HG03139 (cell line): ENCODE results near the gene NFU1.
"Not testable (repeated sequence)": the region's sequence is repeated elsewhere in the genome, so short reads cannot be mapped to it uniquely, and the experiment has no call there.

Source experiments
- ATAC-seq: cut with Tn5 transposase; IDR thresholded peaks from one replicate; pipeline ENCODE4 v1.9.1; 2021; ENCODE audit not compliant: unreplicated experiment

The NFU1 gene

DNA sequence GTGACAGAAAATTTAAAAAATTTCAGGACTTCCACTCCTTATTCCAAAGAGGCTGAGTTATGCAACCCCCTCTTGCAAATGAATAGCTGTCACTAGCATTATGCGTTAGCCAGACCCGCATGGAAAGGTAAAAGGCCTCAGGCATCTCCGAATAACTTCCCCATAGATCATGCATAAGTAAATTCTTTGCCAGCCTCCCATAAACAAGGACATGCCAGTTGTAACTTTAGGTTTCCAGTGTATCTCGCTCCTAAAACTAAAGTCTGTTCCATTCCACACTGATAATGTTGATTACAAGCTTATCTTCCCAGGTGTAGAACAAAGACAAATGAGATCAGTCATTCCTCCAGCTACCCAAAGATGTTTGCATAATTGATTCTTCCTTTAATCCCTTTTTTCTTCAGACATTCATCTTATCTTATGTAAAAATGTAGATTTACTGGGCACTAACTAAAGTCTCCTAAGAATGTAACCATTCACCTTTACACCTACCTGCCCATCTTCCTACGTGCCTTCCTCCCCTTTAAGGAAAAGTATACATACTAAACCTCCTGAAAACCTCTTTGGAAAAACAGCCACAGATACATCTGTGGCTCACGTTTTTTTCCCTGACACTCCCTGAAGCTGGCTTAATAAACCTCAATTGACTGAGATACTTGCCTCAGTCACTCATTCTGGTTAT lies 13.6 kb upstream of the NFU1 start:
- no peak for ATAC-seq

DNA sequence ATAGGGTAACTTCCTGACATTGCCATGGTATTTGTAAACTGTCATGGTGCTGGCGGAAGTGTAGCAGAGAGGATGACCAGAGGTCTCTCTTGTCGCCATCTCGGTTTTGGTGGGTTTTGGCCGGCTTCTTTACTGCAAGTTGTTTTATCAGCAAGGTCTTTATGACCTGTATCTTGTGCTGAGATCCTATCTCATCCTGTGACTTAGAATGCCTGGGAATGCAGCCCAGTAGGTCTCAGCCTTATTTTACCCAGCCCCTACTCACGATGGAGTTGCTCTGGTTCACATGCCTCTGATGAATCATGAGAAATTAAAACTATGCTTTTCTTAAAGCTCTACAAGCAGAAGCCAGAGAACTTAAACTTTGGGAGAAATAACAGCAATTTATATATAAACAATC lies 12.7 kb upstream of the NFU1 start:
- no peak for ATAC-seq

DNA sequence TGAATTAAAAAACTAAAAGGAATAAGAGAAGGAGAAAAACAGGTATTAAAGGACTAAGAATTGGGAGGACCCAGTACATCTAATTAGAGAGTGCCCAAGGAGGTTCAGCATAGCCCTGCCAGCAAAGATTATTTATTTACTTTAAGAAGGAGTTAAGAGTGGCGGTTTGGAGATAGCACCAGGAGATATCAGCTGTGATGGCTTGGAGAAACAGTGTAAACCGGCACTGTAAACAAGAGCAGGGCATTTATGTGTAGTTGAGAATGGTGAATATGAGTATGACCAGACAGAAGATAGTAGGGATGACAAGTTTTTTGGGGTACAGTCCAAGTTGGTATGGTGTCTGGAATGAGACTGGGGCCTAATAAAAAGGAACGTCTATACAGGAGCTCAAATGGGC lies 6.4 kb upstream of the NFU1 start:
- not testable (repeated sequence) for ATAC-seq

DNA sequence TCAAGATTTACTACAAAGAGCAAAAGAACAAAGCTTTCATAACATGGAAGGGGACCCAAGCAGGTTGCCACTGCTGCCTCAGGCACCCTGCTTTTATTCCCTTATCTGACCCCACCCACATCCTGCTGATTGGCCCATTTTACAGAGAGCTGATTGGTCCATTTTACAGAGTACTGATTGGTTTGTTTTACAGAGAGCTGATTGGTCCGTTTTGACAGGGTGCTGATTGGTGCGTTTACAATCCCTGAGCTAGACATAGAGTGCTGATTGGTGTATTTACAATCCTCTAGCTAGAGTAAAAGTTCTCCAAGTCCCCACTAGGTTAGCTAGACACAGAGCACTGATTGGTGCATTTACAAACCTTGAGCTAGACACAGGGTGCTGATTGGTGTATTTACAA lies 2.3 kb upstream of the NFU1 start:
- ATAC-seq: not testable (repeated sequence)

DNA sequence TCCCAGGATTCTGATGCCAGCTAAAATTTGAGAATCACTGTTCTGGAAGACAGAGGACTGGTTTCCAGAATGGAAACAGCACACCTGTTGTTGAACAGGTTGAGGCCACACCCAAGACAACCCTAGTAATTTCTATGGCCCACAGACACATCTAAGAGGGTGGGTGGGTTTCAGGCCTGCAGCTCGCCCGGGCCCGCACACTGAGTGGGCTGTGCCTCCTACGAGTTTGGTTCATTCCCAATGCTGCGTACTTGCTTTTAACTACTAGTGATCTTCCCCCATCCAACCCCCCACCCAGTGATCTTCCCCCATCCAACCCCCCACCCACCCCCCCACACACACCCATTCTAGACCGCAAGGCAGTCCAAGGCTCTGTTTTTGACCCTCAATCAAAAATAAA lies 1.3 kb upstream of the NFU1 start:
- ATAC-seq: no peak

DNA sequence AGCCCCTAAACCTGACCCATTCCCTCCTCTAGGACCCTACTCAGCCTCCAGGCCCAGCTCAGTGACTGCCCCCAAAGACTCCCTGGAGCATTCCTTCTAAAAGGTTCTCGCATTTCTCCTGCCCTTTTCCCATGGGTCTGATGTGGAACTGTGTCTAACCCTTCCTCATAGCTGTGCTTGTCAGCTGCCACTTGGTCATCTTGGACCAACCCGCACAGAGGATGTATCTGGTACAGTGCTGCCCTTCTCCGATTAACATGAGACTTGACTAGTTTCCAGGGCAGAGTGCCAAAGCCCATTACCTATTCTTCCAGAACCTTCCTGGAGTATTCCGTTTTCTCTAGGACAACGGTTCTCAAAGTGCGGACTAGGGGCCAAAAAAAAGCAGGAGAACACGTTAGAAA lies 518 bp upstream of the NFU1 start:
- ATAC-seq: no peak

DNA sequence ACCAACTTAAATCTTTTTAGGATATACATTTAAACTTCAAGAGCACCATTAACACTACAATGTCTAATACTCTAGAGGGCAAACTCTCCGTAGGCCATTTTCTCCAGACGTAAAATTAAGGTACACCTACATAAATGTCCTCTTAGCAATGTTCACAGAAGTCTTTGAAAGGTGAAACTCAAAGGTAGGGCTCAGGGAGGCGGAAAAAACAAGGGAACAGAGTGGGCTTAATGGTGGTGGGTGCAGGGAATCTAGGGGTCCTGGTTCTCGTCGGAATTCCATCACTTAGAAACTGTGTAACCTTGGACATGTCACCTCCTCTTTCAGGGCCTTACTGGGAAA lies 668 bp downstream of the NFU1 start:
- ATAC-seq: peak; percentile 11

DNA sequence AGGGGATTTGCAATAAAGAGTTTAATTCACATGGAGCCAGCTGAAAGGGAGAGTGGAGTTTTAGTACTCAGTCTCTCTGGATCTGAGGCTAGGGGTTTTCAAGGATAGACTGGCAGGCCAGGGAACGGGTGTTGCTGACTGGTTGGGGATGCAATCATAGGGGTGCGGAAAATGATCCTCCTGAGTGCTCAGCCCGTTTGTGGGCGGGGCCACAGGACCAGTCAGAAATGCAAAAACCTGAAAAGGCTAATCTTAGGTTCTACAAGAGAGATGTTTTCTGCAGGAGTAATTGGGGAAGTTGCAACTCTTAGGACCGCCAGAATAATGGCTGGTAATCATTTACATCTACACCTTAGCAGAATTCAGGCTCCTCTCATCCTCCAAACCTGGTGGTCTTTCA lies 2.5 kb downstream of the NFU1 start:
- ATAC-seq: no peak

DNA sequence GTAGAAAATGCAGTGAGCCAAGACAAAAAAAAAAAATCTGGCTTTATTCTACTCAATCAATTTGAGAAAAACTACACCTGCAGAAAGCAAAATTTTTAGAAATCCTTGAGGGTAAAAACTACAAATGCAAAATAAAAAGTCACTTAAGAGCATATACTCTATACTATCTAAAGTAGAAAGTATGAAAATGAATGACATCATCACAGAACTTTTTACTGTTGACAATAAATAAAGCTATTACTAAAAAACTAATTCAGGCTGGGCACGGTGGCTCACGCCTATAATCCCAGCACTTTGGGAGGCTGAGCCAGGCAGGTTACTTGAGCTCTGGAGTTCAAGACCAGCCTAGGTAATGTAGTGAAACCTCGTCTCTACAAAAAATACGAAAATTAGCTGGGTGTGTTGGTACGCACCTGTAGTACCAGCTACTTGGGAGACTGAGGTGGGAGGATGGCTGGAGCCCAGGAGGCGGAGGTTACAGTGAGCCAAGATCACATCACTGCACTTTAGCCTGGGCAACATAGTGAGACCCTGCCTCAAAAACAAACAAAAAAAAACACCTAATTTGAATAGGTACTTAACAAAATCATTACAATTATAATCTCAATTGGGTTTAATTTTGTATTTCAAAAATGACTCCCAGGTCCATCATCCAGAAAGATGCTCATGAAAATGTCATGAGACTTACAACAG lies 7.6 kb downstream of the NFU1 start:
- ATAC-seq: no peak

DNA sequence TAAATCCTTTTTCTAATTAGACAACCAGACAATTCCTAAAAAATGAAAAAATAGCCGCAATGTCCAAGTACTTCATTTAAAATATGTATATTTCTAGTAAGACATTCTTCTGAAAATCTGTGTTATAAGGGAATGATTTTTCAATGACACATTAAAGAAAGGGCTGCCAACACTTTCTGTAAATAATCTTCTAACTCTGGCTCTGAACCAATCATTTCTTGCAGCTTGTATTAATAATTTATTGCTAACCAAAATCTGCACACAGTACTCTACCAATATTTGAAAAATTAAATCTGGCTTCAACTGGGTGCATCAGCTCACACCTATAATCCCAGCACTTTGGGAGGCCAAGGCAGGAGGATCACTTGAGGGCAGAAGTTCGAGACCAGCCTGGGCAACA lies 8.3 kb downstream of the NFU1 start:
- no peak for ATAC-seq

DNA sequence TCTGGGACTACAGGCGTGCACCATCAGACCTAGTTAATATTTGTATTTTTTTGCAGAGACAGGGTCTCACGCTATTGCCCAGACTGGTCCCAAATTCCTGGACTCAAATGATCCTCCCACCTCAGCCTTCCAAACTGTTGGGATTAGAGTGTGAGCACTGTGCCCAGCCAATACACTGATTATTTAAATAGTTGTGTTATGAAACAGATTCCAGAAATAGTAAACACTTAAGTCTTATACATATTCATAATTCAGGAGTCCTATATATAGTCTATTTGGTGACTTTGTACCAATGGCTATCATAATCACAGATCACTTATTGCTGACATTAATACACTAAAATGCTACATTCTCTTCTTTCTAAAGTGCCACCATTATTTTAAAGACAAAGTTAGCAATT lies 12.8 kb downstream of the NFU1 start:
- ATAC-seq: no peak

DNA sequence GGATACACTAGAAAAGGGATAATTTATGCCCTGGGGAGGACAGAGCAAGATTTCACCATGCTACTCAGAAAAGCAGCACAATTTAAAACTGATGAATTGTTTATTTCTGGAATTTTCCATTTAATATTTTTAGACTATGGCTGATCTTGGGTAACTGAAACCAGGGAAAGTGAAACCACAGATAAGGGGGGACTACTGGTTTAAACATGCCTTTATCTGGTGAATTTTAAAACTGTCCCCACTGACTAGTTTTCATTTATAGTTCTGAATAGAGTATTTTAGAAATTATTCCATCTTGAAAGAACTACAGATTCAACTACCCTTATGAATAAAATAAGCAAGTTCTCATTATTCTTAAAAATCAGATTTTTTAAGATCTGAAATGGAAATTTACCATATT lies 15.0 kb downstream of the NFU1 start:
- no peak for ATAC-seq

DNA sequence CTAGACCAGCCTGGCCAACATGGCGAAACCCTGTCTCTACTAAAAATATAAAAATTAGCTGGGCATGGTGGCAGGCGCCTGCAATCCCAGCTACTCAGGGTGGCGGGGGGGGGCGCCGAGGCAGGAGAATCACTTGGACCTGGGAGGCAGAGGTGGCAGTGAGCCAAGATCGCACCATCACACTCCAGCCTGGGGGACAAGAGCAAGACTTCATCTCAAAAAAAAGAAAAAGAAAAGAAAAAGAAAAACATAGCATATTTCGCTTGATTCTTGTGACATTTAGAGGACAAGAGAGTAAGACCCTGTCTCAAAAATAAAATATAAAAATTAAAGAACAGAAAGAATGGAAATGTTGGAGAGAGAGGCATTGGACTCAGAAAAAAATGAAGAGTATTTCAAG lies 18.1 kb downstream of the NFU1 start:
- not testable (repeated sequence) for ATAC-seq

DNA sequence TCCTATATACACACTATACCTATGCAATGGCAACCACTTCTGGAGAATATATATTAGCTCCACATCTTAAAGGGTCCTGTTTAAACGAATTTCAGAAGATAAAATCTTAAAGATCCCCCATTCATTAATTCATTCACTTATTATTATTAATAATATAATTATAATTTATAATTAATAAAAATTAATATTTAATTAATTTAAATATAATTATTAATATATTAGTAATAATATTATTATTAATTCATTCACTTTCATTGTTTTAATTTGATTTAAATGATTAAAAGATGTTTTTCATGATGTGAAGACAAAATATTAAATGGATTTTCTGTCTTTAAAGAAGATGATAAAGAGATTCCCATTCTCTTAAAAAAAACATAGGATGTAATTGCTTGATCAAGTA lies 21.1 kb downstream of the NFU1 start:
- no peak for ATAC-seq

DNA sequence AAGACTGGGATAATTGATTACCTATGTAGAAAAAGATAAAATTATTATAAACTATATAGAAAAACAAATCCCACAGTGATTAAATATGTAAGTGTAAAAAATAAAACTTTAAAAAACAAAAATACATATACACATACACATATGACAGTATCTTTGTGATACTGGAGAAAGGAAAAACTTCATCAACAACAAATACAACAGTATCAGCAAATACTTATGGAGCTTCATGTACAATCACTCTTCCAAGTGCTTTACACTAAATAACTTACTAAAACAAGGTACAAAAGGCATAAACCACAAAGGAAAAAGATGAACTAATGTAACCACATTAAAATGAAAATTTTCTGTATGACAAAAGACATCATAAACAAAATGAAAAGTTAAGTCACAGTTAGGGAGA lies 26.1 kb downstream of the NFU1 start:
- no peak for ATAC-seq

DNA sequence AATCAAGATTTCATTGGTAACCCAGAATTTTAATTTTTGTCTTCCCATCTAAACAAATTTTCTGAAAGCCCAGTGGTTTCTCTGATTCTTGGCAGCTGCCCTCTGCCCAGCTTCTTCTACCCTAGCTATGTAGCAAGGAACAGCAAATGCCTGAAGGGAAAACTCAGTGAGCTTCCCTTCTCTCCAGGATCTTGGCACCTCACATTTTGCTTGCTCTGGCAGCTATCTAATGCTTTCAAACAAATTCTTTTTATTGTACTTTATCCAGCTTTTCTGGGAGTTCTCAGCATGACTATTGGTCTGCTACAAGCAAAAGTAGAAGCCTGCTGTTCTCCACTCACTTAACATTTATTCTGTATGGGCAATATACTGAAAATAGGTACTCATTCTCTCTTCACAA lies 31.9 kb downstream of the NFU1 start:
- no peak for ATAC-seq

DNA sequence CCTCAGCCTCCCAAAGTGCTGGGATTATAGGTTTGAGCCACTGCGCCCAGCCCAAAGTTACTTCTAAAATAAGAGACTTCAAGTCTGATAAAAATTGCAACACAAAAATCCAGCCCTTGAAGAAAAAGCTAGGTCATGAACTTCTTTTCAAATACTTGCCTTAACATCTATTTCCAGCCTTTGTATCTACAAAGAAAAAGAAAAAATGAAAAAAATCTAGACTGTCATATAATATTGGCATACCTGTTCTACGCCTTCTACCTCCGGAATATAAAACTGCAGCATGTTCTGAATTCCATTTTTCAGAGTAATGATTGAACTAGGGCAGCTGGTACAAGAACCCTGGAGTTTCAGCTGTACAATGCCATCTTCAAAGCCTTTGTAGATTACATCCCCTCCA lies 37.1 kb downstream of the NFU1 start:
- no peak for ATAC-seq

DNA sequence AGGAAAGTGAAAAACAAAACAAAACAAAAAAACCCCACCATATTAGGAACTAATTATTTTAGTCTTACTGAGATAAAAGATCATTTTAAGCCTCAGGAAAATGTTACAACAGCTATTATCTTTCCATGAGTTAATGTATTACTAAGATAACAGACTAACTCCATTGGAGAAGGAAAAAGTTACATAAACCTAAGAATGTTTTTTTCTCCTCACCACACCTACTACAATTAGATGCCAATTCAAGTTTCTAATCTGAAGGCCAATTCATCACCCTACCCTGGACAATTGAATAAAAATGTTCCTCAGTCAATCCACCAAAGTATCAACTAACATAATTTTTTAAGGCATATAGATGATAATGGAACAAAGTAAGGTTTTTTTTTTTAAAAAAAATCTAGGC lies 40.0 kb downstream of the NFU1 start:
- ATAC-seq: no peak

DNA sequence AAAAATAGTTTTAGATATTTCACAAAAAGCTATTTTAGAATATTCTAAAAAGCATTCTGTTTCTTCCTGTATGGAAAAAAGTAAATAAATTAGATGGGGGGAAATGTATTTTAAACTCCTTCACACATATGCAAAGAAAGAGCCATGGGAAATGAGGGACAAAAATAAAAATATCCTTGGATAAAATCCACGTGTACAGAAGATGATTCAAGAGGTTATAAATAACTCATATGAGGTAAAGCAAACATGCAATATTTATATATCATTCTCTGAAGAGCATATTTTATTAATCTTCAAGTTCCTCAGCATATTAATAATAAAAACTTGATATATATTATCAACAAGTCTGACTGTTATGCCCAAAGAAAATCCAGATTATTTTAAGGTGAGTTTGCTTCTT lies 41.4 kb downstream of the NFU1 start:
- no peak for ATAC-seq

DNA sequence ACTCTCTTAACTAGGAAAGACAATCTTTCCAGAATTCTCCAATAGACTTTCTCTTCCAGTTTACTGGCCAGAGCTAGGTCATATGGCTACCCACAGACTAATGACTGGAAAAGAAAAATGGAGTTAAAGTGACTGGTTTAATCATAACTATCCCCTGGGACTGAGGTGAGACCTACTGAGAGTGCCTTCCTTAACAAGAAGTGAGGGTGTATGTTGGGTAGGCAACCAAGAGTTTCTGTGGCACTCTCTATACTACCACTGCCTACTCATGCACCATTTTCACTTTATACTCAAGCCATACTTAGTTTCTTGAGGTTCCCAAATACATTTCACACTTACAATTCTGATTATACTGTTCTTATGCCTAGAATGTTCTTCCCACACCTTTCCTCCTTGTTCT lies 43.3 kb downstream of the NFU1 start:
- no peak for ATAC-seq

DNA sequence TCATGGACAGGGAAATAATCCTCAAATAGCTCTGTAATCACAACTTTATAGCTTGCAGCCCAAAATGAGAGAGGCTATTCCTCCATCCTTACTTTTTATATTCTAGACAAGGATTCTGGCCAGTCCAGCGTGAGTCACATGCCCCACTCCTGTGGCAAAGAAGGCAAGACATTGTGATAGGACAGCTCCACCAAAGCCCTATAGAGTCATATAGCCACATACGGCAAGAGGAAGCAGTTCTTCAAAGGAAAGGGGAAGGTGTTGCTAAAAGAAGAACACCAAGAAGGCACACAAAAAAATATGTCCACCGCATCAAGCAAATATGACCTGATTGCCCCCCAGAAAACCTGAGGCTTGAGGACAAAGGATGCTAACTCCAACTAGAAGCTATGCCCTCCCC lies 46.8 kb downstream of the NFU1 start:
- ATAC-seq: no peak

DNA sequence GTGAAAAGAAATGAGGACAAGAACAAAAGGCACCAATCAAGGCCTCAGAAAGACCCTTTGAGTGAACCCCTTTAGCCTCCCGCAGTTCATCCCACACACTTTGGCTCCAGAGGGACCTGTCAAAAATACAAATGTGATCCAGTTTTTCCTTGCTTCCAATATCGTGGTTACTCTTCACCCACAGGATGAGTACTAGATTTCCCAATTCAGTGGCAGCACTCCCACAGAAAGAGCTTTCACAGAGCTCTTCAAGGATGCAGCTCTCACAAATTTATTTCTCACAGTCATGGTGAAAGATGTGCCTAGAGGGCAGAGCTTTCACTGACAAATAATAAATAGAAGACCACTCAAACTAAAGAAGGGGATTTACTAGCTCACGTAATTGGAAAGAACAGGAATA lies 47.2 kb downstream of the NFU1 start:
- no peak for ATAC-seq

DNA sequence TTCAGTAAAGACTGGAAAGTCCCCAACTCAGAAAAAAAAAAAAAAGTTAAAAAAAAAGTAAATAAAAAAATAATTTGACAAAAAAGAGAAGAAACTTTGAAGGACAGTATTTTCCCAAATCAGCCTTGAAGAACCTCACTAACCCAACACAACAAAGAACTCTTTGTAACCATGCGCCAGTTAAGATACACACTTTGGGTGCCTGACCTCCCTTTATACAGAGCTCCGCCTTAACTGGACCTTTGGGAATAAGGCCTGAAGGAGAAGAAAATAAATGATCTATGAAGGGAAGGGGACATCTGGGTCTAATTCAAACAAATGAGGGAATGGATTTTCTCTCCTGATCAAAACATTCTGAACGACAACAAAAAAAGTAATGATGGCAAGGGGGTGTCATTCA lies 48.0 kb downstream of the NFU1 start:
- ATAC-seq: no peak
